ENCODE data around the gene VMO1. TPM values are rescaled to one million over a fixed set of nuclear protein-coding genes. Genes with fewer than 3 reads are reported as not detected.
"Not testable (repeated sequence)": the region's sequence is repeated elsewhere in the genome, so short reads cannot be mapped to it uniquely, and the experiment has no call there.

Gene VMO1
- 1 to 10 TPM in 2 of 4 donors, not detected in 2; 1.8 to 4.0 TPM for total RNA-seq

- 7 to 8% methylated on average over 13 to 22 of the region's 24 CpGs for WGBS, 2 donors
- peak in 1 of 2 donors; percentile 14 for DNase-seq
- TF ChIP-seq POLR2A (IDR thresholded peaks at IDR 0.05) (no peak), CTCF (IDR thresholded peaks at IDR 0.05) (no peak)
- no peak within 1 kb of the TSS for H3K4me3 ChIP-seq (replicated peaks in 1 of 3)
- peaks cover 3% of the 10 kb centered on the region for H3K27me3 ChIP-seq
- intact Hi-C loops (cut with DNase I): loop anchor here (5.0 kb wide), 1 partner anchor 44 kb away; no protein-coding TSS in a partner anchor
- no peaks in the 10 kb centered on the region for H3K36me3 ChIP-seq
- H3K27ac ChIP-seq: no peak within 1 kb of the TSS
- peaks cover 15 to 30% of the 10 kb centered on the region in 2 donors for H3K4me1 ChIP-seq
- H3K9me3 ChIP-seq: no peaks in the 10 kb centered on the region
Measured at GRCh38 chr17:4786106-4786511, at the start of gene VMO1. VMO1 (minus strand) TSS chr17:4786364; CDS start chr17:4786352, 12 bp downstream.

- H3K9me3 ChIP-seq: no peaks in the 10 kb centered on the region
- intact Hi-C loops (cut with DNase I): no loop called here
- TF ChIP-seq POLR2A (IDR thresholded peaks at IDR 0.05): no peak
- no peak for TF ChIP-seq CTCF (IDR thresholded peaks at IDR 0.05)
- no peak overlapping the region for H3K27ac ChIP-seq
- H3K4me1 ChIP-seq: peaks cover 12 to 24% of the 10 kb centered on the region in 2 donors
- DNase-seq: no peak
- H3K36me3 ChIP-seq: no peaks in the 10 kb centered on the region
- WGBS, 2 donors: 58 to 68% methylated on average over 4 of the region's 4 CpGs
- H3K4me3 ChIP-seq (replicated peaks in 1 of 3): no peak overlapping the region
- no peaks in the 10 kb centered on the region for H3K27me3 ChIP-seq
Measured at GRCh38 chr17:4834681-4835020, 48.5 kb upstream of the VMO1 start.

- 4 to 5% methylated on average over 15 of the region's 15 CpGs for WGBS, 2 donors
- no peaks in the 10 kb centered on the region for H3K36me3 ChIP-seq
Measured at GRCh38 chr17:4833941-4834680, 47.9 kb upstream of the VMO1 start.

GRCh38 chr17:4833178-4833940 lies 47.2 kb upstream of the VMO1 start, which contains the start of gene MINK1:
MINK1 (plus strand) TSS chr17:4833340; CDS start chr17:4833584, 244 bp downstream.
- H3K4me1 ChIP-seq: peaks cover 12 to 24% of the 10 kb centered on the region in 2 donors
- intact Hi-C loops (cut with DNase I): no loop called here

More at GRCh38 chr17:4833941-4834680, 47.9 kb upstream of the VMO1 start:
- TF ChIP-seq POLR2A (IDR thresholded peaks at IDR 0.05) (no peak), CTCF (IDR thresholded peaks at IDR 0.05) (no peak)
- Histone ChIP-seq H3K27ac (peak overlapping the region; percentile 69 to 83 (median 69)), H3K4me3 (replicated peaks in 1 of 3) (peak overlapping the region; percentile 49 to 95 (median 92)), H3K9me3 (no peaks in the 10 kb centered on the region), H3K27me3 (no peaks in the 10 kb centered on the region), H3K4me1 (peaks cover 12 to 24% of the 10 kb centered on the region in 2 donors)
- intact Hi-C loops (cut with DNase I): no loop called here
- peak; percentile 25 to 32 for DNase-seq

GRCh38 chr17:4832829-4833177 lies 46.6 kb upstream of the VMO1 start:
- intact Hi-C loops (cut with DNase I); H3K9me3 ChIP-seq; H3K27me3 ChIP-seq; DNase-seq; H3K36me3 ChIP-seq: not testable (repeated sequence)
- H3K4me1 ChIP-seq: peaks cover 12 to 24% of the 10 kb centered on the region in 2 donors
- peak overlapping the region in 1 of 3 donors; percentile 92 for H3K4me3 ChIP-seq (replicated peaks in 1 of 3)
- peak overlapping the region; percentile 63 to 83 (median 69) for H3K27ac ChIP-seq
- 0% methylated on average over 12 of the region's 17 CpGs for WGBS, 2 donors

More at GRCh38 chr17:4833178-4833940, 47.2 kb upstream of the VMO1 start, which contains the start of gene MINK1:
- WGBS, 2 donors: 1% methylated on average over 27 to 42 of the region's 91 CpGs
- no peaks in the 10 kb centered on the region for H3K27me3 ChIP-seq
- no peaks in the 10 kb centered on the region for H3K36me3 ChIP-seq
- H3K9me3 ChIP-seq: no peaks in the 10 kb centered on the region
- DNase-seq: peak; percentile 88 to 90
- no peak for TF ChIP-seq CTCF (IDR thresholded peaks at IDR 0.05)
- TF ChIP-seq POLR2A (IDR thresholded peaks at IDR 0.05): peak; percentile 50 to 86
- peak within 1 kb of the TSS; percentile 49 to 95 (median 92) for H3K4me3 ChIP-seq (replicated peaks in 1 of 3)
- H3K27ac ChIP-seq: peak within 1 kb of the TSS; percentile 69 to 83 (median 69)
